HG03159 (cell line): ENCODE measurements around the gene FAM168A.
"Not testable (repeated sequence)": the region's sequence is repeated elsewhere in the genome, so short reads cannot be mapped to it uniquely, and the experiment has no call there.

Experiments
- ATAC-seq: cut with Tn5 transposase; IDR thresholded peaks from one replicate; pipeline ENCODE4 v1.9.1; 2021; ENCODE audit warnings: mild to moderate bottlenecking, moderate library complexity; ENCODE audit not compliant: unreplicated experiment

Gene FAM168A

GRCh38 chr11:73473252-73473651 lies 124.7 kb downstream of the FAM168A start:
- ATAC-seq, result no peak

- ATAC-seq, result not testable (repeated sequence)
Observed at GRCh38 chr11:73470036-73470612, 127.8 kb downstream of the FAM168A start.

- no peak for ATAC-seq
Observed at GRCh38 chr11:73469401-73469800, 128.5 kb downstream of the FAM168A start.

GRCh38 chr11:73468590-73469161 lies 129.2 kb downstream of the FAM168A start:
- no peak for ATAC-seq

GRCh38 chr11:73467505-73467904 lies 130.4 kb downstream of the FAM168A start:
- no peak for ATAC-seq

- no peak for ATAC-seq
Observed at GRCh38 chr11:73466643-73467042, 131.3 kb downstream of the FAM168A start.

GRCh38 chr11:73465871-73466270 lies 132.0 kb downstream of the FAM168A start:
- ATAC-seq, result no peak

GRCh38 chr11:73465023-73465675 lies 132.8 kb downstream of the FAM168A start:
- no peak for ATAC-seq

GRCh38 chr11:73464347-73464746 lies 133.6 kb downstream of the FAM168A start:
- ATAC-seq, result no peak

GRCh38 chr11:73463359-73463758 lies 134.6 kb downstream of the FAM168A start:
- ATAC-seq, result no peak

GRCh38 chr11:73461964-73462363 lies 135.9 kb downstream of the FAM168A start:
- no peak for ATAC-seq

GRCh38 chr11:73461335-73461840 lies 136.5 kb downstream of the FAM168A start:
- ATAC-seq, result no peak

- ATAC-seq, result no peak
Observed at GRCh38 chr11:73458201-73458600, 139.7 kb downstream of the FAM168A start.

- ATAC-seq, result no peak
Observed at GRCh38 chr11:73454987-73455386, 142.9 kb downstream of the FAM168A start.

GRCh38 chr11:73453562-73453961 lies 144.3 kb downstream of the FAM168A start:
- no peak for ATAC-seq

- no peak for ATAC-seq
Observed at GRCh38 chr11:73452726-73453125, 145.2 kb downstream of the FAM168A start.

- no peak for ATAC-seq
Observed at GRCh38 chr11:73451896-73452295, 146.0 kb downstream of the FAM168A start.

GRCh38 chr11:73446766-73447165 lies 151.1 kb downstream of the FAM168A start:
- ATAC-seq, result no peak

- no peak for ATAC-seq
Observed at GRCh38 chr11:73445980-73446379, 151.9 kb downstream of the FAM168A start.

GRCh38 chr11:73439002-73439843 lies 158.7 kb downstream of the FAM168A start:
- ATAC-seq, result no peak

- ATAC-seq, result not testable (repeated sequence)
Observed at GRCh38 chr11:73436859-73437258, 161.1 kb downstream of the FAM168A start.
